Peyer's patch (tissue), 4 donors: Measurements from ENCODE around the gene PDGFA. TPM values are rescaled to one million over a fixed set of nuclear protein-coding genes. Genes with fewer than 3 reads are reported as not detected.

Source experiments
- DNase-seq, 3 donors: peaks; one replicate each; pipeline ENCODE4 v3.0.0-alpha.2; 2017 to 2019
- H3K27ac ChIP-seq, 4 donors: fragments of 200-600 bp; sonication (generic); one replicate each; pipeline ENCODE4 v1.5.1; 2016 to 2019
- H3K27me3 ChIP-seq, 2 donors: fragments of 200-600 bp; sonication (generic); one replicate each; pipeline ENCODE4 v1.5.1; 2019
- H3K36me3 ChIP-seq, 3 donors: fragments of 200-600 bp; sonication (generic); one replicate each; pipeline ENCODE4 v1.5.1; 2016 to 2019
- H3K4me1 ChIP-seq, 4 donors: fragments of 200-600 bp; sonication (generic); one replicate each; pipeline ENCODE4 v1.5.1; 2016 to 2019
- H3K4me3 ChIP-seq, 4 donors: fragments of 200-600 bp; sonication (generic); 1 replicate in 3 of 4; 2 replicates in 1 of 4; pipeline ENCODE4 v1.5.1; 2016 to 2019; ENCODE audit warnings: mild to moderate bottlenecking in 1 of 4
- H3K9me3 ChIP-seq, 4 donors: fragments of 200-600 bp; sonication (generic); one replicate each; pipeline ENCODE4 v1.5.1; 2016 to 2019; ENCODE audit warnings: mild to moderate bottlenecking in 1 of 4
- POLR2A ChIP-seq, 2 donors: fragments of 450-650 bp; IDR thresholded peaks; one replicate each; pipeline ENCODE4 v1.5.1; 2017; ENCODE audit warnings: antibody characterized with exemption in 2 of 2, mild to moderate bottlenecking in 2 of 2, moderate library complexity in 2 of 2
- total RNA-seq, 4 donors: library from RNA; depleted of rRNA; stranded (reverse); fragments of >200 nt; gene quantifications; one replicate each; pipeline ENCODE4 v1.1.0, GENCODE V29; 2016
- TF ChIP-seq, protein P1 (sequence below), 6 experiments: fragments of 450-650 bp in 4 of 6; fragments of 200-600 bp in 2 of 6; sonication (generic) in 1 of 6; IDR thresholded peaks; one replicate each; pipeline ENCODE4 v1.5.1; 2017 to 2019; ENCODE audit warnings: antibody characterized with exemption in 6 of 6, mild to moderate bottlenecking in 3 of 6, moderate library complexity in 1 of 6

Gene PDGFA
- total RNA-seq, 4 donors from 2014 or later = 5.8 to 97.8 (median 59.4) TPM

GRCh38 chr7:564176-564865 lies 44.7 kb upstream of the PDGFA start:
- no peaks in the 10 kb centered on the region for H3K36me3 ChIP-seq
- peaks cover 0 to 21% (median 0%) of the 10 kb centered on the region in 4 donors for H3K4me1 ChIP-seq
- DNase-seq = no peak

DNA sequence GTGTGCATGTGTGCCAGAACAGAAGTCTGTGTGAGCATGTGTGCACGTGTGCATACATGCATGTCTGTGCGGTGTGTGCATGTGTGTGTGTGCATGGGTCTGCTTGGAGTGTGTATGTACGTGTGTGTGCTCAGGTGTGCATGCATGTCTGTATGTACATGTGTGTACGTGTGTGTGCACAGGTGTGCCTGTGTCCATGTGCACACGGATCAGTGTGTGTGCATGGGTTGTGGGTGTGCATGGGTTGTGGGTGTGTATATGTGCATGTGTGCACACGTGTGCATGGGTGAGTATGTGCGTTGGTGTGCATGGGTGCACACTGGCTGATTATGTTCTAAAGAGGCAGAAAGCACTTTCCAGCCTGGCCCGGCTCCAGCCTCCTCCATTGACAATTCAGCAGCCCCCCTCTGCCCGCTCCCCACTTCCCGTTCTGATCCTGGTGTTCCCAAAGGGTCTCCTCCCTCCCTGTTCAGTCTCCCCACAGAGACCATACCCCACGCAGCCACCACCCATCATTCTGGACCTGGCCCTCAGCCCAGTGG lies 44.1 kb upstream of the PDGFA start:
- Histone ChIP-seq H3K9me3 (no peaks in the 10 kb centered on the region), H3K4me3 (no peak overlapping the region), H3K36me3 (no peaks in the 10 kb centered on the region), H3K27me3 (no peaks in the 10 kb centered on the region), H3K27ac (no peak overlapping the region), H3K4me1 (peaks cover 0 to 20% (median 0%) of the 10 kb centered on the region in 4 donors)
- DNase-seq = no peak
- TF ChIP-seq, protein P1, sequence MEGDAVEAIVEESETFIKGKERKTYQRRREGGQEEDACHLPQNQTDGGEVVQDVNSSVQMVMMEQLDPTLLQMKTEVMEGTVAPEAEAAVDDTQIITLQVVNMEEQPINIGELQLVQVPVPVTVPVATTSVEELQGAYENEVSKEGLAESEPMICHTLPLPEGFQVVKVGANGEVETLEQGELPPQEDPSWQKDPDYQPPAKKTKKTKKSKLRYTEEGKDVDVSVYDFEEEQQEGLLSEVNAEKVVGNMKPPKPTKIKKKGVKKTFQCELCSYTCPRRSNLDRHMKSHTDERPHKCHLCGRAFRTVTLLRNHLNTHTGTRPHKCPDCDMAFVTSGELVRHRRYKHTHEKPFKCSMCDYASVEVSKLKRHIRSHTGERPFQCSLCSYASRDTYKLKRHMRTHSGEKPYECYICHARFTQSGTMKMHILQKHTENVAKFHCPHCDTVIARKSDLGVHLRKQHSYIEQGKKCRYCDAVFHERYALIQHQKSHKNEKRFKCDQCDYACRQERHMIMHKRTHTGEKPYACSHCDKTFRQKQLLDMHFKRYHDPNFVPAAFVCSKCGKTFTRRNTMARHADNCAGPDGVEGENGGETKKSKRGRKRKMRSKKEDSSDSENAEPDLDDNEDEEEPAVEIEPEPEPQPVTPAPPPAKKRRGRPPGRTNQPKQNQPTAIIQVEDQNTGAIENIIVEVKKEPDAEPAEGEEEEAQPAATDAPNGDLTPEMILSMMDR (IDR thresholded peaks at IDR 0.05) = no peak
- no peak for TF ChIP-seq POLR2A (IDR thresholded peaks at IDR 0.05)

More at GRCh38 chr7:564176-564865, 44.7 kb upstream of the PDGFA start:
- Histone ChIP-seq H3K27ac (no peak overlapping the region), H3K4me3 (no peak overlapping the region), H3K27me3 (no peaks in the 10 kb centered on the region), H3K9me3 (no peaks in the 10 kb centered on the region)
- TF ChIP-seq POLR2A (IDR thresholded peaks at IDR 0.05) = no peak
- TF ChIP-seq, protein P1 (IDR thresholded peaks at IDR 0.05) = no peak

DNA sequence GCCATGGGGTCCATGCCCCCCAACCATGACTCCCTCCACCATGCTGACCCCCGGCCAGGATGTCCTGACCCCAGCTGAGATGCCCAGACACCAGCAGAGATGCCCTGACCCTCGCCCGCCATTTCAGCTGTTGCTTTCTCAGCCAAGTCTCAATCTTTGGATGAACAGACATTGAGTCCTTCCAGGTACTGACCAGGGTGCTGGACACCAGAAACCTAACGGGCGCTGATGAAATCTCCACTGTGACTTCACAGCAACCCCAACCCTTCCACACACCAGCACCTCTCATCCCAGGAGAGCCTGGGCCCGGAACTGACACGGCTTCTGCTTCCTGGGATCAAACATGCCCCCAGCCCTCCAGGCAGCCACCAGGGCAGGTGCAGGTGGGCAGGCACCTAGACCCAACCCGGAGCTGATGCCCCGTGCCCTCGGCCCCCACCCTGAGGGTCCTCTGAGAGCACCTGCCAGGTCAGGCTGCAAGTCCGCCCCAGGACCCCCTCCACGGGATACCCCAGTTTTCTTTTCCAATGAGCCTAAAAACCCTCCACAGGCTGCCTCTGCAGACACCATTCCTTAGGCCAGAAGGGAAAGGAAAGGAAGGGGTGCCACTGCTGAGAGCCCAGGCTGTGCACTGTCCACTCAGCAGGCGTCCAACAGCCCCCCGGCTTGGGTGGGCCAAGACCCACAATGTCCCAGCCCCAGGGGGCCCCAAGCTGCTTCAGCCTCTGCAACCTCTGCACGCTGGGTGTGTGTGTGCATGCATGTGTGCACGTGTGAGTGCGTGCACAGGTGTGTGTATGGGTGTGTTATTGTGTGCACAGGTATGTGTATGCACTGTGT lies 43.4 kb upstream of the PDGFA start:
- Histone ChIP-seq H3K4me1 (peaks cover 0 to 14% (median 0%) of the 10 kb centered on the region in 4 donors), H3K4me3 (no peak overlapping the region), H3K9me3 (no peaks in the 10 kb centered on the region), H3K27ac (no peak overlapping the region), H3K36me3 (no peaks in the 10 kb centered on the region), H3K27me3 (no peaks in the 10 kb centered on the region)
- no peak for DNase-seq
- TF ChIP-seq, protein P1 (IDR thresholded peaks at IDR 0.05) = no peak
- TF ChIP-seq POLR2A (IDR thresholded peaks at IDR 0.05) = no peak

DNA sequence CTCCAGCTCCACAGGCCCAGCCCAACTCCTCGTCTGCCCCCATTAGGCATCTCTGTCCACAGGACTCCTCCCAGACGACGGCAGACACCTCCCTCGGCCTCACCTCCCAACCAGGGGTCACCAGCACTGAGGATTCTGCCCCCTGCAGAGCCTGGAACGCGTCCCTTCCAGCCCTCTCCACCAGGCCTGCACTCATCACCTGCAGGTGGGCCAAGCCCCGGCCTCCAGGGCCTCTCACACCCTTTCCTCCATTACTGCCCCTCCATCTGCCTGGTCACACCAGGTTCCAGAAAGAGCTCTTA lies 42.7 kb upstream of the PDGFA start:
- DNase-seq = no peak
- Histone ChIP-seq H3K4me3 (no peak overlapping the region), H3K9me3 (no peaks in the 10 kb centered on the region), H3K36me3 (no peaks in the 10 kb centered on the region), H3K27me3 (no peaks in the 10 kb centered on the region), H3K4me1 (peaks cover 0 to 14% (median 0%) of the 10 kb centered on the region in 4 donors), H3K27ac (no peak overlapping the region)
- TF ChIP-seq, protein P1 (IDR thresholded peaks at IDR 0.05) = no peak
- TF ChIP-seq POLR2A (IDR thresholded peaks at IDR 0.05) = no peak

- no peak overlapping the region for H3K27ac ChIP-seq
- H3K9me3 ChIP-seq = no peaks in the 10 kb centered on the region
- no peaks in the 10 kb centered on the region for H3K36me3 ChIP-seq
- no peaks in the 10 kb centered on the region for H3K27me3 ChIP-seq
- TF ChIP-seq, protein P1 (IDR thresholded peaks at IDR 0.05) = peak in 1 of 6 experiments; percentile 1
- TF ChIP-seq POLR2A (IDR thresholded peaks at IDR 0.05) = no peak
- H3K4me3 ChIP-seq = no peak overlapping the region
- peaks cover 0 to 14% (median 0%) of the 10 kb centered on the region in 4 donors for H3K4me1 ChIP-seq
- peak in 2 of 3 donors; percentile 58 to 68 for DNase-seq
Measured at GRCh38 chr7:561631-562373, 42.2 kb upstream of the PDGFA start.
